SK-N-SH (cell line): Measurements from ENCODE around the gene CYP2B6. TPM values are rescaled to one million over a fixed set of nuclear protein-coding genes. Genes with fewer than 3 reads are reported as not detected.
"Not testable (repeated sequence)": the region's sequence is repeated elsewhere in the genome, so short reads cannot be mapped to it uniquely, and the experiment has no call there.

Experiments
- CTCF ChIA-PET: fragments of 300-600, 350-600 bp; formaldehyde crosslinking; extraction: SDS; loops from one replicate; lab custom pipeline; 2021; lab: Yijun Ruan, JAX
- POLR2A ChIA-PET: fragments of 350-600 bp; sonication (Branson Sonifier 250); formaldehyde crosslinking; extraction: SDS; loops from one replicate; lab custom pipeline; 2020; ENCODE audit warnings: antibody characterized with exemption, inconsistent platforms; lab: Yijun Ruan, JAX
- DNase-seq: peaks from one replicate; pipeline ENCODE4 v3.0.0; 2012
- H2AFZ ChIP-seq: fragments of 200-600 bp; sonication (generic); 2 replicates; pipeline ENCODE4 v1.8.1; 2016; ENCODE audit warnings: antibody characterized with exemption, mild to moderate bottlenecking, low read depth
- H3F3A ChIP-seq: fragments of 200-600 bp; sonication (generic); replicated peaks from 2 replicates; pipeline ENCODE3; 2016; ENCODE audit warnings: antibody characterized with exemption, mild to moderate bottlenecking; ENCODE audit not compliant: insufficient read depth
- H3K27ac ChIP-seq, 2 experiments: fragments of 200-500 bp in 1 of 2; fragments of 200-600 bp in 1 of 2; sonication (Bioruptor generic) in 1 of 2; sonication (generic), shearing (Covaris generic) in 1 of 2; 2 replicates each; pipeline versions ENCODE4 v1.5.1 to v1.6.1; 2014 to 2016; ENCODE audit warnings: low read depth in 2 of 2, inconsistent platforms in 1 of 2, low read length in 1 of 2, mild to moderate bottlenecking in 1 of 2, mixed read lengths in 1 of 2
- H3K27me3 ChIP-seq: fragments of 200-600 bp; sonication (generic), shearing (Covaris generic); 2 replicates; pipeline ENCODE4 v1.6.1; 2016; ENCODE audit warnings: mixed run types; ENCODE audit not compliant: insufficient read depth
- H3K36me3 ChIP-seq, 2 experiments: fragments of 200-500 bp in 1 of 2; fragments of 200-600 bp in 1 of 2; sonication (Bioruptor generic) in 1 of 2; sonication (generic) in 1 of 2; replicated peaks in 1 of 2; 2 replicates each; pipeline versions ENCODE3 to v1.5.1; 2014 to 2016; ENCODE audit warnings: low read length in 1 of 2, mild to moderate bottlenecking in 1 of 2; ENCODE audit not compliant: insufficient read depth in 2 of 2, control insufficient read depth in 1 of 2
- H3K4me1 ChIP-seq, 2 experiments: fragments of 200-500 bp in 1 of 2; fragments of 200-600 bp in 1 of 2; sonication (Bioruptor generic) in 1 of 2; sonication (generic), shearing (Covaris generic) in 1 of 2; 2 replicates each; pipeline versions ENCODE4 v1.5.1 to v1.6.1; 2014 to 2016; ENCODE audit warnings: low read depth in 1 of 2, low read length in 1 of 2, mixed run types in 1 of 2; ENCODE audit not compliant: insufficient read depth in 2 of 2, control insufficient read depth in 1 of 2
- H3K4me2 ChIP-seq: fragments of 200-600 bp; sonication (generic), shearing (Covaris generic); 2 replicates; pipeline ENCODE4 v1.6.1; 2017; ENCODE audit warnings: mixed run types
- H3K4me3 ChIP-seq, 2 experiments: fragments of 200-500 bp in 1 of 2; fragments of 200-600 bp in 1 of 2; sonication (Bioruptor generic) in 1 of 2; sonication (generic), shearing (Covaris generic) in 1 of 2; 2 replicates each; pipeline versions ENCODE4 v1.5.1 to v1.8.1; 2014 to 2016; ENCODE audit warnings: low read depth in 2 of 2, inconsistent platforms in 1 of 2, low read length in 1 of 2, mild to moderate bottlenecking in 1 of 2, mixed read lengths in 1 of 2, moderate library complexity in 1 of 2
- H3K79me2 ChIP-seq: fragments of 200-600 bp; sonication (generic); 2 replicates; pipeline ENCODE4 v1.8.1; 2017; ENCODE audit warnings: mild to moderate bottlenecking; ENCODE audit not compliant: insufficient read depth
- H3K9ac ChIP-seq: fragments of 200-600 bp; sonication (generic); 2 replicates; pipeline ENCODE4 v1.6.1; 2017; ENCODE audit warnings: mixed run types
- H3K9me2 ChIP-seq: fragments of 200-600 bp; sonication (generic); 2 replicates; pipeline ENCODE4 v1.6.1; 2017; ENCODE audit warnings: mixed run types
- H3K9me3 ChIP-seq: fragments of 200-600 bp; sonication (generic); 2 replicates; pipeline ENCODE4 v1.6.1; 2017; ENCODE audit warnings: mixed run types, mild to moderate bottlenecking, moderate library complexity
- H4K20me1 ChIP-seq: fragments of 200-600 bp; sonication (generic); 2 replicates; pipeline ENCODE4 v1.6.1; 2017; ENCODE audit warnings: mild to moderate bottlenecking, mixed run types; ENCODE audit not compliant: insufficient read depth
- WGBS: methylation state at CpG from one replicate; pipeline ENCODE4 v1.1.6; 2017; ENCODE audit warnings: low lambda C conversion rate; 5-methylcytosine and 5-hydroxymethylcytosine counted together
- polyA plus RNA-seq, 3 experiments: library from polyadenylated mRNA; depleted of rRNA; stranded (reverse); fragments of >200 nt; gene quantifications; 2 replicates each; pipeline ENCODE4 v1.2.3, GENCODE V29; 2012

Gene CYP2B6
- polyA plus RNA-seq, 1 of the 3 experiments (the other 2 are of a cell fraction): not detected

GRCh38 chr19:40966591-40966990 is 24.5 kb upstream of the CYP2B6 start:
- H3K9me2 ChIP-seq, H4K20me1 ChIP-seq, DNase-seq, H3K27ac ChIP-seq, H2AFZ ChIP-seq, H3K4me3 ChIP-seq, H3K9me3 ChIP-seq, POLR2A ChIA-PET, H3F3A ChIP-seq, H3K79me2 ChIP-seq, CTCF ChIA-PET, H3K9ac ChIP-seq, H3K4me2 ChIP-seq, H3K36me3 ChIP-seq, H3K4me1 ChIP-seq: not testable (repeated sequence)
- WGBS: 86% methylated on average over 7 of the region's 25 CpGs
- H3K27me3 ChIP-seq: peaks cover 25% of the 10 kb centered on the region

GRCh38 chr19:40968065-40968464 is 23.0 kb upstream of the CYP2B6 start:
- CTCF ChIA-PET, H3K9me2 ChIP-seq, H3F3A ChIP-seq, H4K20me1 ChIP-seq, H3K4me2 ChIP-seq, H2AFZ ChIP-seq, DNase-seq, H3K9me3 ChIP-seq, H3K79me2 ChIP-seq, H3K27ac ChIP-seq, POLR2A ChIA-PET, H3K4me1 ChIP-seq, H3K9ac ChIP-seq, H3K36me3 ChIP-seq, H3K4me3 ChIP-seq: not testable (repeated sequence)
- H3K27me3 ChIP-seq: peaks cover 31% of the 10 kb centered on the region
- 30% methylated on average over 3 of the region's 3 CpGs for WGBS

- H3K27ac ChIP-seq, H2AFZ ChIP-seq, H3K4me3 ChIP-seq, H3K4me2 ChIP-seq, H3K4me1 ChIP-seq, H3K36me3 ChIP-seq, H3K9me2 ChIP-seq, H3K9ac ChIP-seq, H3F3A ChIP-seq, POLR2A ChIA-PET, DNase-seq, H4K20me1 ChIP-seq, H3K79me2 ChIP-seq, H3K9me3 ChIP-seq: not testable (repeated sequence)
- 13% methylated on average over 4 of the region's 4 CpGs for WGBS
- CTCF ChIA-PET: interaction anchor here (0.9 to 1.7 kb wide), 2 partner anchors 175 to 338 kb away, joined by 3 to 5 read pairs; no protein-coding TSS in a partner anchor
- peaks cover 31% of the 10 kb centered on the region for H3K27me3 ChIP-seq
These were observed 21.4 kb upstream of the CYP2B6 start for GRCh38 chr19:40969721-40970120.

GRCh38 chr19:40970396-40971345 is 20.4 kb upstream of the CYP2B6 start:
- H3K9me2 ChIP-seq, DNase-seq, H3K79me2 ChIP-seq, H3F3A ChIP-seq, H3K4me1 ChIP-seq, H2AFZ ChIP-seq, H3K4me3 ChIP-seq, POLR2A ChIA-PET, H3K27ac ChIP-seq, H3K4me2 ChIP-seq, H3K36me3 ChIP-seq, H4K20me1 ChIP-seq, H3K9ac ChIP-seq, H3K9me3 ChIP-seq: not testable (repeated sequence)
- H3K27me3 ChIP-seq: peaks cover 31% of the 10 kb centered on the region
- CTCF ChIA-PET: interaction anchor here (0.6 to 1.7 kb wide), 3 partner anchors 172 to 337 kb away, joined by 3 to 5 read pairs (median 3); partner anchors contain the start of gene EGLN2
- 8% methylated on average over 6 of the region's 6 CpGs for WGBS
